GM23338 (cell line): ENCODE measurements around the gene MKRN2. TPM values are rescaled to one million over a fixed set of nuclear protein-coding genes. Genes with fewer than 3 reads are reported as not detected.

Source experiments
- ATAC-seq: fragments of 200-7000 bp; cut with Tn5 transposase; 3 replicates; pipeline ENCODE4 v1.9.1; 2020
- DNase-seq: peaks from one replicate; pipeline ENCODE4 v3.0.0-alpha.2; 2015; ENCODE audit warnings: low spot score
- H2AFZ ChIP-seq: fragments of 200-600 bp; sonication (generic); 2 replicates; pipeline ENCODE4 v1.8.0; 2016; ENCODE audit warnings: antibody characterized with exemption, mild to moderate bottlenecking, moderate library complexity
- H3F3A ChIP-seq: fragments of 200-600 bp; sonication (generic); replicated peaks from 2 replicates; pipeline ENCODE4 v1.8.0; 2017; ENCODE audit warnings: antibody characterized with exemption, mixed run types, low read depth
- H3K27ac ChIP-seq: fragments of 200-600 bp; sonication (generic); 2 replicates; pipeline ENCODE4 v1.6.1; 2016; ENCODE audit warnings: low read depth
- H3K27me3 ChIP-seq: fragments of 200-600 bp; sonication (generic); 2 replicates; pipeline ENCODE4 v1.8.0; 2016; ENCODE audit warnings: mild to moderate bottlenecking, mixed run types, moderate library complexity; ENCODE audit not compliant: insufficient read depth
- H3K36me3 ChIP-seq: fragments of 200-600 bp; sonication (generic); 2 replicates; pipeline ENCODE4 v1.8.0; 2016; ENCODE audit warnings: mild to moderate bottlenecking; ENCODE audit not compliant: insufficient read depth
- H3K4me1 ChIP-seq: fragments of 200-600 bp; sonication (generic); 2 replicates; pipeline ENCODE4 v1.8.0; 2016; ENCODE audit warnings: mild to moderate bottlenecking, moderate library complexity; ENCODE audit not compliant: insufficient read depth
- H3K4me2 ChIP-seq: fragments of 200-600 bp; sonication (generic); 2 replicates; pipeline ENCODE4 v1.7.1; 2017; ENCODE audit warnings: mixed run types
- H3K4me3 ChIP-seq: fragments of 200-600 bp; sonication (generic); 2 replicates; pipeline ENCODE4 v1.6.1; 2016; ENCODE audit warnings: mixed run types
- H3K79me2 ChIP-seq: fragments of 200-600 bp; sonication (generic); replicated peaks from 2 replicates; pipeline ENCODE4 v1.8.0; 2017; ENCODE audit warnings: mild to moderate bottlenecking; ENCODE audit not compliant: insufficient read depth
- H3K9me2 ChIP-seq: fragments of 200-600 bp; sonication (generic); 2 replicates; pipeline ENCODE4 v1.8.0; 2017; ENCODE audit not compliant: insufficient read depth
- H4K20me1 ChIP-seq: fragments of 200-600 bp; sonication (generic); replicated peaks from 2 replicates; pipeline ENCODE4 v1.8.0; 2017; ENCODE audit warnings: mild to moderate bottlenecking; ENCODE audit not compliant: insufficient read depth
- H3K27ac Mint-ChIP-seq: 2 replicates; pipeline ENCODE4 v1.8.0; 2020; ENCODE audit warnings: inconsistent platforms, mild to moderate bottlenecking, moderate library complexity, mixed read lengths
- H3K27me3 Mint-ChIP-seq: 3 replicates; pipeline ENCODE4 v1.8.0; 2022; ENCODE audit warnings: low read depth, mild to moderate bottlenecking, moderate library complexity, mixed read lengths, inconsistent platforms; ENCODE audit not compliant: insufficient read depth, poor library complexity
- H3K36me3 Mint-ChIP-seq: 3 replicates; pipeline ENCODE4 v1.8.0; 2021; ENCODE audit warnings: low read depth, mild to moderate bottlenecking, inconsistent platforms, moderate library complexity, mixed read lengths
- H3K4me1 Mint-ChIP-seq: 3 replicates; pipeline ENCODE4 v1.8.0; 2020; ENCODE audit warnings: mild to moderate bottlenecking, inconsistent platforms, mixed read lengths
- H3K4me3 Mint-ChIP-seq: 3 replicates; pipeline ENCODE4 v1.8.0; 2021; ENCODE audit warnings: moderate library complexity, mild to moderate bottlenecking, inconsistent platforms, mixed read lengths
- H3K9me3 Mint-ChIP-seq: 3 replicates; pipeline ENCODE4 v1.8.0; 2020; ENCODE audit warnings: moderate library complexity, mild to moderate bottlenecking, inconsistent platforms, mixed read lengths
- ETS1 ChIP-seq: IDR thresholded peaks from 2 replicates; pipeline ENCODE4 v1.6.1; 2016; ENCODE audit warnings: antibody characterized with exemption
- EZH2 ChIP-seq: fragments of 200-600 bp; sonication (generic); IDR thresholded peaks from one replicate; pipeline ENCODE4 v1.8.0; 2017; ENCODE audit warnings: antibody characterized with exemption, mild to moderate bottlenecking, low read depth; ENCODE audit not compliant: unreplicated experiment
- EZH2phosphoT487 ChIP-seq: fragments of 200-600 bp; sonication (generic); IDR thresholded peaks from one replicate; pipeline ENCODE4 v1.8.1; 2018; ENCODE audit warnings: antibody characterized with exemption; ENCODE audit not compliant: unreplicated experiment
- JUNB ChIP-seq: IDR thresholded peaks from one replicate; pipeline ENCODE4 v1.6.1; 2016; ENCODE audit warnings: antibody characterized with exemption; ENCODE audit not compliant: unreplicated experiment
- POLR2AphosphoS5 ChIP-seq: IDR thresholded peaks from 2 replicates; pipeline ENCODE4 v1.6.1; 2016; ENCODE audit warnings: antibody characterized with exemption, low read depth
- ZNF331 ChIP-seq: fragments of 250-450 bp; sonication (Bioruptor Pico); IDR thresholded peaks from 2 replicates; pipeline ENCODE4 v1.5.0; 2020; ENCODE audit warnings: low read depth, mild to moderate bottlenecking, moderate library complexity
- ZNF462 ChIP-seq: fragments of 250-450 bp; sonication (Bioruptor Pico); IDR thresholded peaks from 2 replicates; pipeline ENCODE4 v1.5.0; 2020; ENCODE audit warnings: mild to moderate bottlenecking, moderate library complexity
- polyA plus RNA-seq: library from polyadenylated mRNA; unstranded; fragments of >200 nt; fragmentation: Nextera tagmentation; extraction: Ambion mirVana; gene quantifications from 2 replicates; pipeline ENCODE4 v1.2.1, GENCODE V29; 2016
- total RNA-seq: library from RNA; depleted of rRNA; stranded (reverse); fragments of >200 nt; shearing (Covaris generic); gene quantifications from 2 replicates; pipeline ENCODE4 v1.2.3, GENCODE V29; 2014

The MKRN2 gene
- total and polyA plus RNA-seq, 2 experiments from 2014 or later: 11.4 to 24.6 TPM

GRCh38 chr3:12574131-12574530 lies 17.2 kb downstream of the MKRN2 start (continued):
- TF ChIP-seq ZNF462 (CRISPR knock-in tag) (no peak), JUNB (no peak), ZNF331 (CRISPR knock-in tag) (no peak), POLR2AphosphoS5 (no peak), EZH2 (no peak)

- H3K27me3 ChIP-seq: no peaks in the 10 kb centered on the region
- ATAC-seq (no peak), DNase-seq (no peak)
- no peak overlapping the region for H2AFZ ChIP-seq
- H3K4me1 ChIP-seq: no peaks in the 10 kb centered on the region
- Mint-ChIP-seq H3K36me3 (peaks cover 87% of the 10 kb centered on the region), H3K4me3 (no peak overlapping the region), H3K9me3 (no peaks in the 10 kb centered on the region), H3K4me1 (no peaks in the 10 kb centered on the region; the same call in 2 of the 3 replicates), H3K27ac (no peak overlapping the region), H3K27me3 (peaks cover 2% of the 10 kb centered on the region)
- H3F3A ChIP-seq: 0 out of 2 replicates have a peak, but pooled peaks cover 2% of the 10 kb centered on the region
- H3K4me3 ChIP-seq: no peak overlapping the region
- no peak overlapping the region for H3K27ac ChIP-seq
- 0 out of 2 replicates have a peak, but pooled peaks cover 4% of the 10 kb centered on the region for H3K79me2 ChIP-seq
- no peaks in the 10 kb centered on the region for H3K9me2 ChIP-seq
- TF ChIP-seq ZNF331 (CRISPR knock-in tag): no peak
- TF ChIP-seq EZH2phosphoT487: no peak
- TF ChIP-seq ETS1: no peak
- no peak overlapping the region for H3K4me2 ChIP-seq
- H3K36me3 ChIP-seq: peaks cover 33% of the 10 kb centered on the region
- peaks cover 12% of the 10 kb centered on the region for H4K20me1 ChIP-seq
Measured at GRCh38 chr3:12574661-12575060, 17.8 kb downstream of the MKRN2 start.
